HEK293 (cell line): ENCODE data around the gene NCOR2.
A peak's percentile ranks its signal among the peaks of the same experiment; 100 is the strongest.

ENCODE experiments used
- CTCF ChIA-PET: fragments of 350-600 bp; formaldehyde crosslinking; extraction: SDS; loops from one replicate; lab custom pipeline; 2021; ENCODE audit warnings: antibody characterized with exemption; lab: Yijun Ruan, JAX
- POLR2A ChIA-PET: fragments of 300-600 bp; formaldehyde crosslinking; extraction: SDS; loops from one replicate; lab custom pipeline; 2020; ENCODE audit warnings: antibody characterized with exemption, inconsistent platforms; lab: Yijun Ruan, JAX
- H3K27ac ChIP-seq: fragments of 200-500 bp; sonication (Bioruptor generic); 2 replicates; pipeline ENCODE4 v1.5.1; 2014; ENCODE audit warnings: low read depth, low read length, control low read depth, inconsistent platforms; ENCODE audit errors: extremely low read depth
- H3K36me3 ChIP-seq, 2 experiments: fragments of 200-500 bp in 1 of 2; sonication (Bioruptor generic) in 1 of 2; 1 replicate in 1 of 2; 2 replicates in 1 of 2; pipeline ENCODE4 v1.5.1; 2014 to 2017; ENCODE audit warnings: inconsistent platforms in 2 of 2, low read length in 2 of 2; ENCODE audit not compliant: control insufficient read depth in 2 of 2, insufficient read depth in 1 of 2
- H3K4me1 ChIP-seq: fragments of 200-500 bp; sonication (Bioruptor generic); 2 replicates; pipeline ENCODE4 v1.5.1; 2014; ENCODE audit warnings: mild to moderate bottlenecking, low read length, inconsistent platforms; ENCODE audit not compliant: control insufficient read depth, insufficient read depth
- H3K4me3 ChIP-seq: 2 replicates; pipeline ENCODE4 v1.5.1; 2011; ENCODE audit warnings: low read depth, mild to moderate bottlenecking, control low read depth, low read length, moderate library complexity
- H3K9me3 ChIP-seq: fragments of 200-500 bp; sonication (Bioruptor generic); 2 replicates; pipeline ENCODE4 v1.5.1; 2014; ENCODE audit warnings: low read depth, low read length, inconsistent platforms; ENCODE audit not compliant: control insufficient read depth, insufficient read depth
- BCL11B ChIP-seq: fragments of 450-650 bp; formaldehyde crosslinking; IDR thresholded peaks from 2 replicates; pipeline ENCODE4 v1.5.1; 2016; ENCODE audit warnings: low read depth, missing biosample characterization, missing genetic modification characterization
- CTCF ChIP-seq: fragments of 450-650 bp; formaldehyde crosslinking; IDR thresholded peaks from 2 replicates; pipeline ENCODE4 v1.5.1; 2016; ENCODE audit warnings: missing biosample characterization, missing genetic modification characterization
- EGR2 ChIP-seq: fragments of 450-650 bp; formaldehyde crosslinking; IDR thresholded peaks from 2 replicates; pipeline ENCODE4 v1.5.1; 2016; ENCODE audit warnings: low read depth, missing biosample characterization, missing genetic modification characterization
- GLI2 ChIP-seq: fragments of 450-650 bp; formaldehyde crosslinking; IDR thresholded peaks from 2 replicates; pipeline ENCODE4; 2017; ENCODE audit warnings: missing biosample characterization, missing genetic modification characterization, low read depth, borderline replicate concordance
- HIC1 ChIP-seq: fragments of 450-650 bp; formaldehyde crosslinking; IDR thresholded peaks from 2 replicates; pipeline ENCODE4 v1.5.1; 2016; ENCODE audit warnings: missing biosample characterization, missing genetic modification characterization
- SCRT2 ChIP-seq: fragments of 450-650 bp; formaldehyde crosslinking; IDR thresholded peaks from 2 replicates; pipeline ENCODE4 v1.5.1; 2016; ENCODE audit warnings: missing biosample characterization, missing genetic modification characterization
- TRIM28 ChIP-seq: IDR thresholded peaks from 2 replicates; pipeline ENCODE4 v1.6.1; 2011; ENCODE audit warnings: low read length, control low read depth, borderline replicate concordance
- ZBTB6 ChIP-seq: fragments of 450-650 bp; formaldehyde crosslinking; IDR thresholded peaks from 2 replicates; pipeline ENCODE4 v1.5.1; 2017; ENCODE audit warnings: missing biosample characterization, missing genetic modification characterization
- ZFHX2 ChIP-seq: fragments of 450-650 bp; formaldehyde crosslinking; conservative IDR thresholded peaks from 2 replicates; pipeline ENCODE4 v1.5.1; 2016; ENCODE audit warnings: missing biosample characterization, missing genetic modification characterization
- ZIC2 ChIP-seq: fragments of 450-650 bp; formaldehyde crosslinking; IDR thresholded peaks from 2 replicates; pipeline ENCODE4 v1.5.1; 2016; ENCODE audit warnings: missing biosample characterization, missing genetic modification characterization
- ZNF398 ChIP-seq: fragments of 450-650 bp; formaldehyde crosslinking; IDR thresholded peaks from 2 replicates; pipeline ENCODE4 v1.5.1; 2017; ENCODE audit warnings: missing biosample characterization, missing genetic modification characterization
- ZNF624 ChIP-seq: fragments of 450-650 bp; formaldehyde crosslinking; IDR thresholded peaks from 2 replicates; pipeline ENCODE4 v1.5.1; 2017; ENCODE audit warnings: missing biosample characterization, missing genetic modification characterization
- ZNF776 ChIP-seq: fragments of 450-650 bp; formaldehyde crosslinking; IDR thresholded peaks from 2 replicates; pipeline ENCODE4 v1.5.0; 2017; ENCODE audit warnings: missing biosample characterization, missing genetic modification characterization, borderline replicate concordance
- ZNF791 ChIP-seq: fragments of 450-650 bp; formaldehyde crosslinking; IDR thresholded peaks from 2 replicates; pipeline ENCODE4 v1.5.1; 2016; ENCODE audit warnings: missing biosample characterization, missing genetic modification characterization
- ZNF792 ChIP-seq: fragments of 450-650 bp; formaldehyde crosslinking; IDR thresholded peaks from 2 replicates; pipeline ENCODE4 v1.5.1; 2016; ENCODE audit warnings: missing biosample characterization, missing genetic modification characterization
- ZSCAN30 ChIP-seq: fragments of 450-650 bp; IDR thresholded peaks from 2 replicates; pipeline ENCODE4 v1.5.1; 2018; ENCODE audit warnings: missing biosample characterization, mild to moderate bottlenecking, missing genetic modification characterization, moderate library complexity
- ZSCAN4 ChIP-seq: fragments of 450-650 bp; formaldehyde crosslinking; IDR thresholded peaks from 2 replicates; pipeline ENCODE4 v1.5.1; 2017; ENCODE audit warnings: missing biosample characterization, missing genetic modification characterization

NCOR2 gene

GRCh38 chr12:124539084-124540041 is 28.0 kb downstream of the NCOR2 start (continued):
- TF ChIP-seq ZBTB6 (tag by site-specific recombination) = no peak
- no peak for TF ChIP-seq ZNF776 (tag by site-specific recombination)

GRCh38 chr12:124538194-124539082 is 29.0 kb downstream of the NCOR2 start:
- CTCF ChIA-PET = interaction anchor here (0.5 kb wide), 1 partner anchor 155 kb away, joined by 3 read pairs; no protein-coding TSS in a partner anchor

GRCh38 chr12:124537525-124538193 is 29.8 kb downstream of the NCOR2 start:
- ChIA-PET POLR2A (no interaction called here), CTCF (no interaction called here)
- no peak overlapping the region for H3K27ac ChIP-seq

More at GRCh38 chr12:124538194-124539082, 29.0 kb downstream of the NCOR2 start:
- H3K36me3 ChIP-seq = no peaks in the 10 kb centered on the region
- no peaks in the 10 kb centered on the region; the same call in 1 of the 2 replicates for H3K4me1 ChIP-seq
- no peak overlapping the region for H3K4me3 ChIP-seq
- H3K27ac ChIP-seq = no peak overlapping the region
- no peak for TF ChIP-seq TRIM28
- peak; percentile 62 for TF ChIP-seq ZIC2 (tag by site-specific recombination)
- peak; percentile 16; the same call in 1 of the 2 replicates for TF ChIP-seq ZNF398 (tag by site-specific recombination)
- POLR2A ChIA-PET = interaction anchor here (2.5 kb wide), 1 partner anchor 20 kb away, joined by 7 read pairs; no protein-coding TSS in a partner anchor
- H3K9me3 ChIP-seq = no peaks in the 10 kb centered on the region

GRCh38 chr12:124536641-124537040 is 30.8 kb downstream of the NCOR2 start:
- ChIA-PET CTCF (interaction anchor here (0.7 kb wide), 1 partner anchor 15 kb away, joined by 3 read pairs; no protein-coding TSS in a partner anchor), POLR2A (no interaction called here)
- Histone ChIP-seq H3K9me3 (no peaks in the 10 kb centered on the region), H3K4me1 (no peaks in the 10 kb centered on the region; the same call in 1 of the 2 replicates), H3K36me3 (no peaks in the 10 kb centered on the region), H3K4me3 (no peak overlapping the region), H3K27ac (no peak overlapping the region)
- TF ChIP-seq ZFHX2 (tag by site-specific recombination) (no peak), ZSCAN30 (tag by site-specific recombination) (no peak), ZNF624 (no peak), ZNF792 (no peak), HIC1 (tag by site-specific recombination) (no peak), CTCF (no peak), ZNF791 (no peak)

More at GRCh38 chr12:124537525-124538193, 29.8 kb downstream of the NCOR2 start:
- H3K9me3 ChIP-seq = no peaks in the 10 kb centered on the region
- no peaks in the 10 kb centered on the region for H3K36me3 ChIP-seq
- no peak for TF ChIP-seq GLI2
- no peak for TF ChIP-seq BCL11B (tag by site-specific recombination)
- TF ChIP-seq ZSCAN4 (tag by site-specific recombination) = peak; percentile 66
- TF ChIP-seq SCRT2 (tag by site-specific recombination) = no peak
- TF ChIP-seq EGR2 (tag by site-specific recombination) = no peak
- no peak overlapping the region for H3K4me3 ChIP-seq
- no peaks in the 10 kb centered on the region; the same call in 1 of the 2 replicates for H3K4me1 ChIP-seq
